Glutamatergic neuron (in vitro differentiated cells): ENCODE measurements around the gene SH3PXD2A. TPM values are rescaled to one million over a fixed set of nuclear protein-coding genes. Genes with fewer than 3 reads are reported as not detected.

Source experiments
- DNase-seq: peaks from one replicate; pipeline ENCODE4 v3.0.0; 2022
- H3K27ac Mint-ChIP-seq: one replicate; pipeline ENCODE4 v1.8.0; 2020; ENCODE audit warnings: mild to moderate bottlenecking, mixed read lengths, inconsistent platforms; ENCODE audit not compliant: unreplicated experiment
- H3K27me3 Mint-ChIP-seq: one replicate; pipeline ENCODE4 v1.8.0; 2020; ENCODE audit warnings: mild to moderate bottlenecking, moderate library complexity, mixed read lengths, inconsistent platforms; ENCODE audit not compliant: unreplicated experiment
- H3K36me3 Mint-ChIP-seq: one replicate; pipeline ENCODE4 v1.8.0; 2020; ENCODE audit warnings: mild to moderate bottlenecking, mixed read lengths, inconsistent platforms; ENCODE audit not compliant: unreplicated experiment
- H3K4me1 Mint-ChIP-seq: one replicate; pipeline ENCODE4 v1.8.0; 2020; ENCODE audit warnings: mild to moderate bottlenecking, low read depth, mixed read lengths, inconsistent platforms; ENCODE audit not compliant: unreplicated experiment
- H3K4me3 Mint-ChIP-seq: one replicate; pipeline ENCODE4 v1.8.0; 2020; ENCODE audit warnings: mild to moderate bottlenecking, mixed read lengths, inconsistent platforms; ENCODE audit not compliant: unreplicated experiment
- H3K9me3 Mint-ChIP-seq: one replicate; pipeline ENCODE4 v1.8.0; 2020; ENCODE audit warnings: mild to moderate bottlenecking, moderate library complexity, mixed read lengths, inconsistent platforms; ENCODE audit not compliant: unreplicated experiment
- CTCF ChIP-seq: fragments of 200-600 bp; sonication (generic); IDR thresholded peaks from one replicate; pipeline ENCODE4 v1.5.0; 2021; ENCODE audit not compliant: partially characterized antibody, unreplicated experiment
- total RNA-seq: library from RNA; stranded (reverse); fragmentation: NEBNext Ultra II Directional; extraction: Animal tissue kit (Norgen Biotek cat#: 25700); gene quantifications from one replicate; pipeline ENCODE4 v1.2.1, GENCODE V29; 2021; ENCODE audit not compliant: unreplicated experiment

The SH3PXD2A gene
- total RNA-seq, 1 donor from 2014 or later = 16.7 TPM

GRCh38 chr10:103551619-103552602 lies 303.5 kb downstream of the SH3PXD2A start:
- H3K4me3 Mint-ChIP-seq = no peak overlapping the region
- H3K36me3 Mint-ChIP-seq = no peaks in the 10 kb centered on the region
- TF ChIP-seq CTCF = no peak
- H3K27ac Mint-ChIP-seq = no peak overlapping the region
- no peak for DNase-seq
- peaks cover 19% of the 10 kb centered on the region for H3K27me3 Mint-ChIP-seq
- H3K9me3 Mint-ChIP-seq = peaks cover 2% of the 10 kb centered on the region
- peaks cover 8% of the 10 kb centered on the region for H3K4me1 Mint-ChIP-seq

GRCh38 chr10:103550229-103550628 lies 305.1 kb downstream of the SH3PXD2A start:
- H3K4me3 Mint-ChIP-seq = no peak overlapping the region
- TF ChIP-seq CTCF = no peak
- no peak overlapping the region for H3K27ac Mint-ChIP-seq
- H3K27me3 Mint-ChIP-seq = peaks cover 19% of the 10 kb centered on the region
- H3K9me3 Mint-ChIP-seq = peaks cover 2% of the 10 kb centered on the region
- no peaks in the 10 kb centered on the region for H3K36me3 Mint-ChIP-seq
- no peak for DNase-seq
- H3K4me1 Mint-ChIP-seq = peaks cover 5% of the 10 kb centered on the region

- Mint-ChIP-seq H3K36me3 (no peaks in the 10 kb centered on the region), H3K4me3 (no peak overlapping the region), H3K9me3 (peaks cover 2% of the 10 kb centered on the region), H3K4me1 (peaks cover 5% of the 10 kb centered on the region), H3K27ac (no peak overlapping the region), H3K27me3 (peaks cover 15% of the 10 kb centered on the region)
- no peak for TF ChIP-seq CTCF
- no peak for DNase-seq
These were observed 306.1 kb downstream of the SH3PXD2A start for GRCh38 chr10:103549349-103549685.

- DNase-seq = no peak
- peaks cover 5% of the 10 kb centered on the region for H3K4me1 Mint-ChIP-seq
- H3K9me3 Mint-ChIP-seq = peaks cover 2% of the 10 kb centered on the region
- no peak overlapping the region for H3K4me3 Mint-ChIP-seq
- H3K27me3 Mint-ChIP-seq = peaks cover 12% of the 10 kb centered on the region
- no peak overlapping the region for H3K27ac Mint-ChIP-seq
- no peaks in the 10 kb centered on the region for H3K36me3 Mint-ChIP-seq
- TF ChIP-seq CTCF = no peak
These were observed 306.6 kb downstream of the SH3PXD2A start for GRCh38 chr10:103548581-103549348.
